Hepatocyte (in vitro differentiated cells): ENCODE results near the gene NOD1. TPM values are rescaled to one million over a fixed set of nuclear protein-coding genes. Genes with fewer than 3 reads are reported as not detected.

Experiments used
- DNase-seq: peaks from one replicate; pipeline ENCODE4 v3.0.0-alpha.2; 2016; ENCODE audit warnings: low spot score
- H2AFZ ChIP-seq: fragments of 200-600 bp; sonication (generic); 2 replicates; pipeline ENCODE4 v1.6.0; 2016; ENCODE audit warnings: antibody characterized with exemption, mild to moderate bottlenecking
- H3K27ac ChIP-seq: fragments of 200-600 bp; sonication (generic); 2 replicates; pipeline ENCODE4 v1.5.1; 2016; ENCODE audit warnings: mild to moderate bottlenecking
- H3K27me3 ChIP-seq: fragments of 200-600 bp; sonication (generic); 2 replicates; pipeline ENCODE4 v1.6.1; 2016
- H3K36me3 ChIP-seq: fragments of 200-600 bp; sonication (generic); replicated peaks from 2 replicates; pipeline ENCODE4 v1.5.1; 2016; ENCODE audit warnings: low read depth; ENCODE audit not compliant: insufficient read depth
- H3K4me1 ChIP-seq: fragments of 200-600 bp; sonication (generic); 2 replicates; pipeline ENCODE4 v1.5.1; 2016; ENCODE audit warnings: mild to moderate bottlenecking, moderate library complexity; ENCODE audit not compliant: insufficient read depth
- H3K4me2 ChIP-seq: fragments of 200-600 bp; sonication (generic); 2 replicates; pipeline ENCODE4 v1.6.0; 2016
- H3K4me3 ChIP-seq: fragments of 200-600 bp; sonication (generic); 2 replicates; pipeline ENCODE4 v1.5.1; 2016; ENCODE audit warnings: mild to moderate bottlenecking
- H3K79me2 ChIP-seq: fragments of 200-600 bp; sonication (generic); 2 replicates; pipeline ENCODE4 v1.6.0; 2017; ENCODE audit warnings: mild to moderate bottlenecking
- H3K9me2 ChIP-seq: fragments of 200-600 bp; sonication (generic); replicated peaks from 2 replicates; pipeline ENCODE4 v1.6.0; 2017; ENCODE audit warnings: mild to moderate bottlenecking; ENCODE audit not compliant: insufficient read depth
- H3K9me3 ChIP-seq: fragments of 200-600 bp; sonication (generic); 2 replicates; pipeline ENCODE4 v1.5.1; 2016; ENCODE audit warnings: low read depth, mild to moderate bottlenecking
- H4K20me1 ChIP-seq: fragments of 200-600 bp; sonication (generic); 2 replicates; pipeline ENCODE4 v1.6.0; 2016; ENCODE audit warnings: mild to moderate bottlenecking; ENCODE audit not compliant: insufficient read depth, poor library complexity, severe bottlenecking
- CTCF ChIP-seq: fragments of 200-600 bp; sonication (generic); IDR thresholded peaks from 2 replicates; pipeline ENCODE4 v1.5.1; 2016; ENCODE audit warnings: antibody characterized with exemption, mild to moderate bottlenecking; ENCODE audit not compliant: poor library complexity
- EZH2 ChIP-seq: fragments of 200-600 bp; sonication (generic); IDR thresholded peaks from 2 replicates; pipeline ENCODE4 v1.6.1; 2016; ENCODE audit warnings: antibody characterized with exemption, mild to moderate bottlenecking, borderline replicate concordance
- EZH2phosphoT487 ChIP-seq: fragments of 200-600 bp; sonication (generic); IDR thresholded peaks from one replicate; pipeline ENCODE4 v1.6.1; 2018; ENCODE audit warnings: antibody characterized with exemption, mild to moderate bottlenecking, low read depth, moderate library complexity; ENCODE audit not compliant: unreplicated experiment, severe bottlenecking
- WGBS: methylation state at CpG from one replicate; pipeline ENCODE4 v1.1.6; 2016; ENCODE audit warnings: low lambda C conversion rate; ENCODE audit errors: missing lambda C conversion rate; 5-methylcytosine and 5-hydroxymethylcytosine counted together
- polyA plus RNA-seq: library from polyadenylated mRNA; unstranded; fragments of >200 nt; fragmentation: Nextera tagmentation; extraction: Ambion mirVana; gene quantifications from 2 replicates; pipeline ENCODE4 v1.2.1, GENCODE V29; 2016
- total RNA-seq: library from RNA; depleted of rRNA; stranded (reverse); fragments of >200 nt; gene quantifications from 2 replicates; pipeline ENCODE4 v1.2.3, GENCODE V29; 2014

NOD1 gene
- total and polyA plus RNA-seq, 2 experiments from 2014 or later = 3.0 to 6.1 TPM

- H3K27me3 ChIP-seq = no peaks in the 10 kb centered on the region
These were observed 99.5 kb downstream of the NOD1 start for GRCh38 chr7:30379131-30379530.

GRCh38 chr7:30378275-30378674, 100.3 kb downstream of the NOD1 start:
- 68% methylated on average over 1 of the region's 1 CpG for whole genome bisulfite sequencing
- no peak overlapping the region for H3K4me3 ChIP-seq
- no peak overlapping the region for H2AFZ ChIP-seq
- no peak for DNase-seq
- no peaks in the 10 kb centered on the region for H3K27me3 ChIP-seq
- no peak overlapping the region for H3K27ac ChIP-seq
- no peaks in the 10 kb centered on the region for H3K36me3 ChIP-seq
- TF ChIP-seq EZH2 (no peak), EZH2phosphoT487 (no peak)
- no peaks in the 10 kb centered on the region for H3K9me3 ChIP-seq
- no peaks in the 10 kb centered on the region for H3K79me2 ChIP-seq
- H3K4me2 ChIP-seq = no peak overlapping the region
- no peaks in the 10 kb centered on the region for H4K20me1 ChIP-seq
- peaks cover 4% of the 10 kb centered on the region for H3K4me1 ChIP-seq
- no peaks in the 10 kb centered on the region for H3K9me2 ChIP-seq

More at GRCh38 chr7:30379131-30379530, 99.5 kb downstream of the NOD1 start:
- Histone ChIP-seq H3K9me3 (no peaks in the 10 kb centered on the region), H3K36me3 (no peaks in the 10 kb centered on the region), H3K27ac (no peak overlapping the region), H3K79me2 (no peaks in the 10 kb centered on the region), H3K9me2 (no peaks in the 10 kb centered on the region), H4K20me1 (no peaks in the 10 kb centered on the region), H3K4me2 (no peak overlapping the region), H3K4me3 (no peak overlapping the region), H2AFZ (no peak overlapping the region), H3K4me1 (peaks cover 4% of the 10 kb centered on the region)
- TF ChIP-seq EZH2 (no peak), CTCF (no peak), EZH2phosphoT487 (no peak)
- WGBS = 87% methylated on average over 4 of the region's 4 CpGs
- no peak for DNase-seq

Other genes with a start within 250 kb of the NOD1 start
- 17.7 and 18.8 TPM in 2 replicates for gene ZNRF2, start 194.2 kb downstream of the NOD1 start, total RNA-seq
- gene ZNRF2, start 194.2 kb downstream of the NOD1 start, polyA plus RNA-seq = 11.0 and 11.7 TPM in 2 replicates
- gene GGCT, start 26.0 kb upstream of the NOD1 start, total RNA-seq = 43.4 and 47.2 TPM in 2 replicates
- gene GGCT, start 26.0 kb upstream of the NOD1 start, polyA plus RNA-seq = 46.9 and 55.7 TPM in 2 replicates
- gene GARS1, start 116.1 kb upstream of the NOD1 start, total RNA-seq = 151 and 163 TPM in 2 replicates
- gene GARS1, start 116.1 kb upstream of the NOD1 start, polyA plus RNA-seq = 111 and 131 TPM in 2 replicates
- gene CRHR2, start 203.7 kb upstream of the NOD1 start, total RNA-seq = not detected in 2 replicates
- 0.19 and 0.21 TPM in 2 replicates for gene CRHR2, start 203.7 kb upstream of the NOD1 start, polyA plus RNA-seq